ENCODE results near the gene MDGA2. TPM values are rescaled to one million over a fixed set of nuclear protein-coding genes. Genes with fewer than 3 reads are reported as not detected.

MDGA2 gene
- total and polyA plus RNA-seq, 9 of the 15 experiments (the other 6 are each of a cell fraction or from before 2014, with no cell fraction given), result 0.01 to 0.18 (median 0.03) TPM; not detected in 5

DNA sequence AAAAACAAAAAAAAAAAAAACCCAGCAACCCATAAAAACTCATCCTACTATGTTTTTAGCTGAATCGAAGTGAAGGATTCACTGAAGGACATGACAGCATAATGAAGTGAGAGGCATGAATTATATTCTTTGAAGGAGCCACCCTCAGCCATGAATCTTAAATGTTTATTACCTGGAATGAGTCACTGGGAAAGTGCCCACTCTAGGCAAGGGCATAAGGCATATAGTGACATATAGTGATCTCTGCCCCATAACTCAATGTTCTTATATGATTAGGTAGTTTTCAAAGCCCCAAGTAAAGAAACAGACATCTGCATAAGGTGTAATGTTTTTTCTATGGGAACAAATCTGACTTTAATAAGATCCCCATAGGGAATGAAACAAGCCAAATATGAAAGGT lies 79.9 kb downstream of the MDGA2 start:
- intact Hi-C loops (cut with micrococcal nuclease) (no loop called here), in situ Hi-C loops (cut with MboI) (no loop called here)
- H3K4me2 ChIP-seq (ENCODE audit: insufficient read depth, low read length), result no peak overlapping the region
- no peaks in the 10 kb centered on the region for H3K9me1 ChIP-seq (ENCODE audit: control insufficient read depth, insufficient read depth, low read length)
- H3K9me3 ChIP-seq (replicated peaks; ENCODE audit: control insufficient read depth, insufficient read depth, low read depth, low read length), result no peaks in the 10 kb centered on the region
- H3K27me3 ChIP-seq (ENCODE audit: control insufficient read depth in 2 of 2, insufficient read depth in 2 of 2, low read length in 2 of 2), result no peaks in the 10 kb centered on the region
- 0% methylated on average over 1 of the region's 1 CpG for WGBS (ENCODE audit: insufficient coverage, low coverage, missing lambda C conversion rate)
- no peak overlapping the region for H3K4me3 ChIP-seq
- no peak overlapping the region for H2AFZ ChIP-seq (ENCODE audit: low read depth, low read length)
- no peak for TF ChIP-seq NR2C1 (IDR thresholded peaks at IDR 0.05)
- TF ChIP-seq NR2C1 (tag; IDR thresholded peaks at IDR 0.05), result no peak
- TF ChIP-seq, protein P1, sequence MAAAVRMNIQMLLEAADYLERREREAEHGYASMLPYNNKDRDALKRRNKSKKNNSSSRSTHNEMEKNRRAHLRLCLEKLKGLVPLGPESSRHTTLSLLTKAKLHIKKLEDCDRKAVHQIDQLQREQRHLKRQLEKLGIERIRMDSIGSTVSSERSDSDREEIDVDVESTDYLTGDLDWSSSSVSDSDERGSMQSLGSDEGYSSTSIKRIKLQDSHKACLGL (CRISPR knock-in tag; IDR thresholded peaks at IDR 0.05; ENCODE audit: borderline replicate concordance, poor library complexity, severe bottlenecking), result no peak
- TF ChIP-seq, protein P2, sequence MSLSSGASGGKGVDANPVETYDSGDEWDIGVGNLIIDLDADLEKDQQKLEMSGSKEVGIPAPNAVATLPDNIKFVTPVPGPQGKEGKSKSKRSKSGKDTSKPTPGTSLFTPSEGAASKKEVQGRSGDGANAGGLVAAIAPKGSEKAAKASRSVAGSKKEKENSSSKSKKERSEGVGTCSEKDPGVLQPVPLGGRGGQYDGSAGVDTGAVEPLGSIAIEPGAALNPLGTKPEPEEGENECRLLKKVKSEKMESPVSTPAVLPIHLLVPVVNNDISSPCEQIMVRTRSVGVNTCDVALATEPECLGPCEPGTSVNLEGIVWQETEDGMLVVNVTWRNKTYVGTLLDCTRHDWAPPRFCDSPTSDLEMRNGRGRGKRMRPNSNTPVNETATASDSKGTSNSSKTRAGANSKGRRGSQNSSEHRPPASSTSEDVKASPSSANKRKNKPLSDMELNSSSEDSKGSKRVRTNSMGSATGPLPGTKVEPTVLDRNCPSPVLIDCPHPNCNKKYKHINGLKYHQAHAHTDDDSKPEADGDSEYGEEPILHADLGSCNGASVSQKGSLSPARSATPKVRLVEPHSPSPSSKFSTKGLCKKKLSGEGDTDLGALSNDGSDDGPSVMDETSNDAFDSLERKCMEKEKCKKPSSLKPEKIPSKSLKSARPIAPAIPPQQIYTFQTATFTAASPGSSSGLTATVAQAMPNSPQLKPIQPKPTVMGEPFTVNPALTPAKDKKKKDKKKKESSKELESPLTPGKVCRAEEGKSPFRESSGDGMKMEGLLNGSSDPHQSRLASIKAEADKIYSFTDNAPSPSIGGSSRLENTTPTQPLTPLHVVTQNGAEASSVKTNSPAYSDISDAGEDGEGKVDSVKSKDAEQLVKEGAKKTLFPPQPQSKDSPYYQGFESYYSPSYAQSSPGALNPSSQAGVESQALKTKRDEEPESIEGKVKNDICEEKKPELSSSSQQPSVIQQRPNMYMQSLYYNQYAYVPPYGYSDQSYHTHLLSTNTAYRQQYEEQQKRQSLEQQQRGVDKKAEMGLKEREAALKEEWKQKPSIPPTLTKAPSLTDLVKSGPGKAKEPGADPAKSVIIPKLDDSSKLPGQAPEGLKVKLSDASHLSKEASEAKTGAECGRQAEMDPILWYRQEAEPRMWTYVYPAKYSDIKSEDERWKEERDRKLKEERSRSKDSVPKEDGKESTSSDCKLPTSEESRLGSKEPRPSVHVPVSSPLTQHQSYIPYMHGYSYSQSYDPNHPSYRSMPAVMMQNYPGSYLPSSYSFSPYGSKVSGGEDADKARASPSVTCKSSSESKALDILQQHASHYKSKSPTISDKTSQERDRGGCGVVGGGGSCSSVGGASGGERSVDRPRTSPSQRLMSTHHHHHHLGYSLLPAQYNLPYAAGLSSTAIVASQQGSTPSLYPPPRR (CRISPR knock-in tag; IDR thresholded peaks at IDR 0.05; ENCODE audit: borderline replicate concordance), result no peak
- TF ChIP-seq CTBP1 (IDR thresholded peaks at IDR 0.05; ENCODE audit: borderline replicate concordance), result no peak
- TF ChIP-seq RFX5 (IDR thresholded peaks at IDR 0.05; ENCODE audit: low read depth, low read length), result no peak
- TF ChIP-seq, protein P3, sequence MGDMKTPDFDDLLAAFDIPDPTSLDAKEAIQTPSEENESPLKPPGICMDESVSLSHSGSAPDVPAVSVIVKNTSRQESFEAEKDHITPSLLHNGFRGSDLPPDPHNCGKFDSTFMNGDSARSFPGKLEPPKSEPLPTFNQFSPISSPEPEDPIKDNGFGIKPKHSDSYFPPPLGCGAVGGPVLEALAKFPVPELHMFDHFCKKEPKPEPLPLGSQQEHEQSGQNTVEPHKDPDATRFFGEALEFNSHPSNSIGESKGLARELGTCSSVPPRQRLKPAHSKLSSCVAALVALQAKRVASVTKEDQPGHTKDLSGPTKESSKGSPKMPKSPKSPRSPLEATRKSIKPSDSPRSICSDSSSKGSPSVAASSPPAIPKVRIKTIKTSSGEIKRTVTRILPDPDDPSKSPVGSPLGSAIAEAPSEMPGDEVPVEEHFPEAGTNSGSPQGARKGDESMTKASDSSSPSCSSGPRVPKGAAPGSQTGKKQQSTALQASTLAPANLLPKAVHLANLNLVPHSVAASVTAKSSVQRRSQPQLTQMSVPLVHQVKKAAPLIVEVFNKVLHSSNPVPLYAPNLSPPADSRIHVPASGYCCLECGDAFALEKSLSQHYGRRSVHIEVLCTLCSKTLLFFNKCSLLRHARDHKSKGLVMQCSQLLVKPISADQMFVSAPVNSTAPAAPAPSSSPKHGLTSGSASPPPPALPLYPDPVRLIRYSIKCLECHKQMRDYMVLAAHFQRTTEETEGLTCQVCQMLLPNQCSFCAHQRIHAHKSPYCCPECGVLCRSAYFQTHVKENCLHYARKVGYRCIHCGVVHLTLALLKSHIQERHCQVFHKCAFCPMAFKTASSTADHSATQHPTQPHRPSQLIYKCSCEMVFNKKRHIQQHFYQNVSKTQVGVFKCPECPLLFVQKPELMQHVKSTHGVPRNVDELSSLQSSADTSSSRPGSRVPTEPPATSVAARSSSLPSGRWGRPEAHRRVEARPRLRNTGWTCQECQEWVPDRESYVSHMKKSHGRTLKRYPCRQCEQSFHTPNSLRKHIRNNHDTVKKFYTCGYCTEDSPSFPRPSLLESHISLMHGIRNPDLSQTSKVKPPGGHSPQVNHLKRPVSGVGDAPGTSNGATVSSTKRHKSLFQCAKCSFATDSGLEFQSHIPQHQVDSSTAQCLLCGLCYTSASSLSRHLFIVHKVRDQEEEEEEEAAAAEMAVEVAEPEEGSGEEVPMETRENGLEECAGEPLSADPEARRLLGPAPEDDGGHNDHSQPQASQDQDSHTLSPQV (IDR thresholded peaks at IDR 0.05), result no peak
- no peak for TF ChIP-seq ZNF217 (CRISPR knock-in tag; IDR thresholded peaks at IDR 0.05)
- no peak for TF ChIP-seq TEAD4 (IDR thresholded peaks at IDR 0.05; ENCODE audit: low read length)
- TF ChIP-seq TEAD4 (CRISPR knock-in tag; IDR thresholded peaks at IDR 0.05; ENCODE audit: borderline replicate concordance), result no peak
- ChIA-PET CTCF (ENCODE audit: low intra/inter-chr PET ratio) (no interaction called here), POLR2A (no interaction called here)
- no TSS peak for BruUV-seq (replicated peaks)
- no peaks in the 10 kb centered on the region for H4K20me1 ChIP-seq (replicated peaks; ENCODE audit: control insufficient read depth, insufficient read depth, low read length)
- no peak overlapping the region for H3K27ac ChIP-seq (ENCODE audit: extremely low read depth, low read depth, low read length)
- DNase-seq (ENCODE audit: extremely low read depth in 1 of 4, low spot score in 3 of 4) (no peak), FAIRE-seq (no peak), ATAC-seq (no peak)
- H3K36me3 ChIP-seq (ENCODE audit: control insufficient read depth, insufficient read depth, low read length), result no peaks in the 10 kb centered on the region
- H3K9ac ChIP-seq (ENCODE audit: insufficient read depth in 1 of 2, low read depth in 2 of 2, low read length in 2 of 2), result no peak overlapping the region
- H3K79me2 ChIP-seq (ENCODE audit: control insufficient read depth, insufficient read depth, low read length), result no peaks in the 10 kb centered on the region
- no peaks in the 10 kb centered on the region for H3K4me1 ChIP-seq (replicated peaks in 1 of 2; ENCODE audit: control insufficient read depth in 2 of 2, insufficient read depth in 2 of 2, low read length in 2 of 2)

All from K562 (cell line).